Raji (cell line): ENCODE measurements around the gene SFT2D1.

Experiments
- POLR2A ChIP-seq: IDR thresholded peaks from 2 replicates; pipeline ENCODE4 v1.6.1; 2011; ENCODE audit warnings: low read depth, low read length, control low read depth; ENCODE audit not compliant: insufficient read depth

Gene SFT2D1

DNA sequence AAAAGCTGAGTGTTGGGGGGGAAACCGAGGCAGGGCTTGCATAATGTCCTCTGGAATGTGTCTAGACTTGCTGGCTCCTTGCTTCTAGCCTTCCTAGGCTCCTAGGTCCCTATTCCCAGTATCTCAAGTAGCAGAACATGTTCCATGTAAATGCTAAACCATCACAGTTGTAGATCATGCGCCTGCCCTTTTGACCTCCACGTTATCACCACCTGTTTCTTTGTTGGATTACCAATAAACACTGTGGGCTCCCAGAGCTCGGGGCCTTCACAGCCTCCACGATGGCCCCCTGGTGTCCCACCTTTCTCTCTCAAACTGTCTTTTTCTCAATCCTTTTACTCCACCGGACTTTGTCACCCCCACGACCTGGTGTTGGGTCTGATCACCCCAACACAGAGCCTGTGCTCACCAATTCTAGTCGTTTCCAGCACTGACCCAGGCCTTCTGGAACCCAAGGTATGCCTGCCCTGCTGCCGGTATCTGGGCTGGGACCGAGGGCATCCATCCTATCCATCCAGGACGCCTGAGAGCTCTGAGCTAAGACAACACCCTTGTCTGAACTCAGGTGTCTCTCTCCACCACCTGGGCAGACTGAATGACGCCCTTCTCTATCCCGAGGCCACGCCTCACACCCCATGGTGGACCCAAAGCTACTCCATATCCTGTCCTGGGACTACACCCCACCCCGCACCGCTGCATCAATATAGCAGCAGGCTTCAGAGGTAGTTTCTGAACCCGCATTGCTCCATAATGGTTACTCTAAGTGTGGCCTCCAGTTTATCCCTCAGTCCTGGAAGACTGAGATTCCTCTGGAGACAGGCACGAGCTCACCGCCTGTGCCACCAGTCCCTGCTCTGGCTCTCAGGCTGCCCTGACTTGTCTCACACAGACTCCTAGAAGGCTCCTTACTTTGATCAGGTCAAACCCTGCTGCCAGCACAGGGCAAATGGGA lies 24.8 kb downstream of the SFT2D1 start:
- TF ChIP-seq POLR2A = no peak

- no peak for TF ChIP-seq POLR2A
Observed at GRCh38 chr6:166315436-166315835, 26.9 kb downstream of the SFT2D1 start.

DNA sequence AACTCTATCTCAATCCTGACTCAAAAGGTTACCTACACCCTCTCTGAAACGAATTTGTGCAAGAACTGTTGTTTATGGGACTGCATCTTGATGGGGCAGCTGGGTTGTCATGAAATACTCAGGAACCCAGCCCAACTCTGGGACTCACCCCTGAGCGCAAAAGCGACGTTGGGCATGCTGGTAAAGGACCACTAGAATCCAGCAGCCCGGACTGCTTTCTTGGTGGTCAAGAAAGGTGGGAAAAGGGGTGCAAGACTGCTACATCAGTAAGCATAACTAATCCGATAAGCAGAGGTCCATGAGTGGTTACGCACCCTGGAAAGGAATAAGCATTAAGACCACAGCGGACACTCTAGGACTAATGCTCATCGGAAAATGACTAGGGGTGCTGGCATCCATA lies 27.9 kb downstream of the SFT2D1 start:
- no peak for TF ChIP-seq POLR2A

- TF ChIP-seq POLR2A = no peak
Observed at GRCh38 chr6:166313255-166314070, 28.9 kb downstream of the SFT2D1 start.

DNA sequence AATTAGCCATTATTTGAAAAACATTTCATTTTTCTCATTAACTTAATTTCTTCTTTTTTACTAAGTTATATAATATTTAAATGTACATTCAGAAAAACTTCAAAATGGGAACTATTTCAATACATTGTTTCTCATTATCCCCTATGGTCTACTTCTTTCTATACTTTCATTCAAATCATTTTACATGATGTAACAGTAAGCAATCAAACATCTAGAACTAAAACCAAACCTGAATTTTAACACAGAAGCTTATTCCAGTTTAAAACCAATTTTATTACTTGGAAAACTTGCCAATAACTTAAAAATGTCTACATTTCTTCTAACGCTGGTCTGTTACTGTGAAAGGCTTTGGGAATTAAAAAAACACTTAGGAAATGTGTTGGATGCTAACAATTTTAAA lies 29.5 kb downstream of the SFT2D1 start:
- no peak for TF ChIP-seq POLR2A

DNA sequence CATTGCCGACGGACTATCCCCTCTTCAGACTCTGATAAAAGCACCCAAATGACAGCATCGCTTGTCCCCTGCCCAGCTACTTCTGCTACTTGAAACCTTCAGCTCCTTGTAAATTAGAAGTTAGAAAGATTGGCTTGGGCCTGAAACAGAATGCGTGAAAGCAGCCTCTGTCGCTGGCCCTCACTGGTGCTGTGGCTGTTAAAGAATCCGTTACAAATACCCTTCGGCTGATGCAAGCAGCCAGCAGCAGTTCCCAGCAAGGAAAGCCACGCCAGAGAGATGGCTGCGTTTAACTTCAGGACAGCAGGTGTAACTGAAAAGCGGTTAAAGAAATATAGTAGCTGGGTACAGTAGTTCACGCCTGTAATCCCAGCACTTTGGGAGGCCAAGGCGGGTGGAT lies 31.7 kb downstream of the SFT2D1 start:
- TF ChIP-seq POLR2A = no peak

DNA sequence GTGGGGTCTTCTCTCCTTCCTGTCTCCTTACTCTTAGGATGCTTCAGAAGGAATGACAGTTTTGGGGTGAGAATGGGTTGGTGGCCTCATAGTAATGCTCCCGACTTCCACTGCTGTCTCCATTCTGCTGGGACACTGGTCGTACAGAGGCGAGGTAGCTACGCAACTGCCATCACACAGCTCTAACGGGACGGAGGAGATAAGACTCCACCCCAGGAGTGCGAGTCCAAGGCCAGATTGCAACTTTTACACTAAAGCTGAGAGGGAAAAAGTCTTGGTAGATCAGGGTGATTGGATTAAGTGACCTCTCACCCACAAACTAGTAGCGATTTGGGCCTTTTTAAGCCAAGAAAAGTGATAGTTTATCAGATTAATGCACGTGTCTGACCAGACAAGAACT lies 32.4 kb downstream of the SFT2D1 start:
- TF ChIP-seq POLR2A = no peak

DNA sequence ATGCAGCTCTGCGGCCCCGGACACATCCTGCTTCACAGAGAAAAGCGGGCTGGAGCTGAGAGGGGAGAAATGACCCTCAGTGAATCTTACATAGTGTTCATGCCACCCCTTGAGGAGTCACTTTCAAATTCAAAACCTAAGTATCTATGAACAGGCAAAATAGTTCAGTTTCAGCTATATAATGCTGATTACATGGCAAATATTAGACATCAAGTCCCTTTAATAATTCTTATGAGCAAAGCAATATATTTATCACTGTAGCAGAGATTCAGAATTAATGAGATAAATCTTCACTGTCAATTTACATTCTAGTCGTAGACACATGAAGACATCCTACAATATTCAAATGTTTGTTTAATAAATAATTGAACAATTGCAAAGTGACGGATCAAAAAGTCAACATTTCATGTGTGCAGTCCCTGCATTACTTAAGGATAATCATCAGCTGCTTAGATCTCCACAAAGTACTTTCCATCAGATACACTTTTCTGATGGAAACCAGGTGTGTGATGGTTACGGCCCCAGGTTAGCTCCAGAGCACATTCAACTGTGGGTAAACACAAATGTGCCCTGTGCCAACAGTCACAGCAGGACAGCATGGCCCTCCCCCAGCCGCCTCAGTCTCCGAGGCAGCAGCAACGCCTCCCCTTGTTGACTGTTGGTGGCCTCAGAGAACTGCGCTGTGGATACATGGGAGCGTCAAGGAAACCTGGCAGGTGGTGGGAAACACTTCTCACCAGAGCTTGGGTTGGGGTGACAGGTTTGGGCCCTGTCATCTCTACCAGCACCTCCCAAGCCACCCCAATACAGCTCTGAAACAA lies 33.4 kb downstream of the SFT2D1 start:
- no peak for TF ChIP-seq POLR2A

DNA sequence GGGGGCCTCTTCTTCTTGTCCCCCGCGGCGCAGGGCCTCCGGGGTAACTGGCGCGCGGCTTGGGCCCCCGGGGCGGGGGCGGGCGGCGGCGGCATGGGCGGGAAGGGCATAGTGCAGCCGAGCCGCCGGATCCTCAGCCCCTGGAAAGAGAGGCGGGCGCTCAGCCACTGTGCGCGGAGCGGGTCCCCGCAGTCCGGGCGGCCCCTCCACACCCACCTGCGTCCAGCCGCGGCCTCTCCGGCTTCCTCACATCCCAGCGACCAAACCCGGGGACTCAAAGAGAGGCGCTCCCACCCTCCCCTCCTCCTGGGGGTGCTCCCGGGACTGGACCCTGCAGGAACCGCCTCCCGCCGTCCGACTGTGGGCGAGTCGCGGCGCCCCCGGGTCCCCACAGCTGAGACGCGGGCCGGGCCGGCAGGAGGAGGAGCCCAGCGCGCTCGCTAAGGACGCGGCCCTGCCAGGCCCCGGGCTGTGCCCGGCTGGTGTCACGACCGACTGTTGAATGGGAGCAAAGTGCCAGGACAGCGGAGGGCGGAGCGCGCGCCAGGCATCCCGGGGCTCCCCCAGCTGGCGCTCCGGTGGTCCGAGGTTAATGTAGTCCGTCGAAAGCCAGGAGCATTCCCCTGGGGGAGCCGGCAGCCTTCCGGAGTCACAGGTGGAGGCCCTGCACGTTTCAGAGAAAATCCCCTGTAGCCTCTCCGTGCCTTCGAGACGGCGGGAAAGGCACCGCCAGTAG lies 34.1 kb downstream of the SFT2D1 start, which contains the start of gene PRR18:
Gene PRR18, minus strand, starts transcription at position 360 of the 736 bp plus-strand sequence. Its CDS starts 250 bp downstream, at position 110.
- TF ChIP-seq POLR2A = no peak

DNA sequence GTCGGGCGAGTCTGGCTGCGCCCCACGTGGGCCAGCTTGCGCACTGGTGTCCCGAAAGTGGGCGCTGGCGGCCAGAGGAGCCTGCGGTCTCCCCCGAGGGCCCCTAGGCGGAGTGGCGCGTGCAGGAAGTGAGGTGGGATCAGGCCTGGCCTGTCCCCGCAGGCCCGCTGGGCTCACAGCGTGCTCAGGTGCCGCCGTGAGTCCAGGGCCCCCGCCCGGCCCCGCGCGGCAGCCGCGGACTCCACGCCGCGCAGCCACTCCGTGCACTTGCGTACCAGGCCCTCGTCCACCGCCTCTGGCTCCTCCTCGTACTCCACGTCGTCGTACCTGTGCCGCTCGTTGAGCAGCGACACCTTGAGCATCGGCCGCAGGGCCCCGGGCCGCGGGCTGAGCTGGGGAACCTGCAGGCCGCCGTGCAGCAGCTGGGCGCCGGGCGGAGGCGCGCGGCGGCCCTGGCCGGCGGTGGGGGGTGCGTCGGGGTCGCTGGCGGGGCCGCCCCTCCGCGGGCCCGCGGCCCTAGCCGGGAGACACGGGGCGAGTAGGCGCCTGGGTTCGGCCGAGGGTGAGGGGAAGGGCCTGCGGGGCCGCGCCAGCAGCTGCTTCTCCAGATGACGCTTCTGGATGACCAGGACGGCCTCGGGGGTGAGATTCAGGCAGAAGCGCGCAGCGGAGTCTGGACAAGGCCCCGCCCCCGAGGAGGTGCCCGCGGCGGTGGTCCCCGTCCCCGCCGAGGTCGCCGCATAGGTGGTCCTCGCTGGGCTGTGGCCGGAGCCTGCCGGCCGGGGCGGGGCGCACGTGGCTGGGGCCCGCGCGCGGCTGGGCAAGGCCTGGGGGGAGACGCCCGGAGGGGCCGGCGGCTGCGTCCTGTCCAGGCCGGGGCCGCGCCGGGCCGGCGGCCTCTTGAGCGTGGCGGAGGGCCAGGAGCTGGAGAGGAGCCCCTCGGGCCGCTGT lies 35.0 kb downstream of the SFT2D1 start:
- TF ChIP-seq POLR2A = no peak

GRCh38 chr6:166306378-166307081 lies 35.8 kb downstream of the SFT2D1 start:
- TF ChIP-seq POLR2A = no peak

DNA sequence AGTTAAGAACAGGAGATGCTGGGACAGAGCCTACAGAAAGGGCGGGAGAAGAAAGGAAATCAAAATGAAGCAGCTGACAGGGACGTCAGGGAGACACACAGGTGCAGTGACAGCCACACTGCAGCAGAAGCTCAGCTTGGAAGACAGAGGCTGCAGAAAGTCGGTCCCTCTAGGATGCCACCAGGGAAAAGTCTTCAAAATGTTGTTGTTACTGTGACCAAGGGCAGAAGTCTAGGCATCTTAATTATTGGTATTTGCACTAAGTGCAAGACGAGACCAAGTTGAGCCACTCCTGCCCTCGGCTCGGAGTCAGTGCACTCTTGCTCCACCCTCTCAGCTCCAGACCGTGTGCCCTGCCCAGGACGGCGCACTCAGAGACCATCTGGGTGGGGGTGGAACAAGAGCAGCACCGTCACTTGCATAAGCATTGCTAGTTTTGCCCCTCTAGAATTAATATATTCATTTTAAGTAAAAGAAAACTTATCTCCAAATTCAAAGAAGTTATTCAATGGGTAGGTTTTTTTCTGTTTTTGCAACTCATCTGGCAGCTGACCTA lies 36.7 kb downstream of the SFT2D1 start:
- no peak for TF ChIP-seq POLR2A

DNA sequence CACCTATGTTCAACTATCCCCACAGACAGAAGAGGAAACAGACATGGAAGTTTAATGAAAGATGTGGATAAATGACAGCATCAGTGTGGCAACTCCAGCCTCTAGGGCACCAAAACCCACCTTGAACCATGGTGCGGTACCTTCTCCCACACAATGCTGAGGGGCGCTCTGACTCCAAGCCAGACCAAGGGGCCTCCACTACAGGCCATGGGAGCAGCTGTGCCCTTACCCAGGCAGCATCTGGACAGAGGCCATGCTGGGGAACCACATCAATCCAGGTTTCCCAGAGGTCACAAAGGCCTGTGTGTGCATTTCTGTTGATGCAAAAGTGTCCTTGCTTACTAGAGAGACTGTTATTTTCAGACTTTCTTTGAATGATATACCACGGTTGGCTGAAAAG lies 38.2 kb downstream of the SFT2D1 start:
- TF ChIP-seq POLR2A = no peak
